C1 segment of cervical spinal cord (tissue), 14 donors: ENCODE measurements around the gene THADA.

Experiments used
- DNase-seq, 14 donors: peaks; one replicate each; lab custom pipeline; 2025; lab: John Stamatoyannopoulos, UW

THADA gene

GRCh38 chr2:43325107-43325811, 270.6 kb downstream of the THADA start:
- no peak for DNase-seq

GRCh38 chr2:43324259-43325106, 271.4 kb downstream of the THADA start:
- no peak for DNase-seq

- no peak for DNase-seq
These were observed 272.0 kb downstream of the THADA start for GRCh38 chr2:43323857-43324256.

GRCh38 chr2:43321446-43321845, 274.4 kb downstream of the THADA start:
- peak in 1 of 14 donors; percentile 76 for DNase-seq

- no peak for DNase-seq
These were observed 276.3 kb downstream of the THADA start for GRCh38 chr2:43319541-43319940.

GRCh38 chr2:43318791-43319190, 277.0 kb downstream of the THADA start:
- no peak for DNase-seq

- no peak for DNase-seq
These were observed 278.2 kb downstream of the THADA start for GRCh38 chr2:43317680-43318079.

GRCh38 chr2:43317194-43317593, 278.6 kb downstream of the THADA start:
- DNase-seq = no peak

- DNase-seq = no peak
These were observed 280.4 kb downstream of the THADA start for GRCh38 chr2:43315482-43315881.

- no peak for DNase-seq
These were observed 281.4 kb downstream of the THADA start for GRCh38 chr2:43314299-43314927.

- no peak for DNase-seq
These were observed 282.2 kb downstream of the THADA start for GRCh38 chr2:43313642-43314017.

- DNase-seq = peak in 1 of 14 donors; percentile 12
These were observed 282.8 kb downstream of the THADA start for GRCh38 chr2:43312755-43313641.

GRCh38 chr2:43311276-43311675, 284.6 kb downstream of the THADA start:
- no peak for DNase-seq

GRCh38 chr2:43309935-43310334, 285.9 kb downstream of the THADA start:
- no peak for DNase-seq

GRCh38 chr2:43307973-43308372, 287.9 kb downstream of the THADA start:
- no peak for DNase-seq

GRCh38 chr2:43307046-43307445, 288.8 kb downstream of the THADA start:
- DNase-seq = no peak

GRCh38 chr2:43306197-43306596, 289.6 kb downstream of the THADA start:
- DNase-seq = no peak

GRCh38 chr2:43305517-43305916, 290.3 kb downstream of the THADA start:
- DNase-seq = peak in 2 of 14 donors; percentile 4 to 6

- DNase-seq = no peak
These were observed 290.8 kb downstream of the THADA start for GRCh38 chr2:43305012-43305411.

GRCh38 chr2:43303889-43304288, 291.9 kb downstream of the THADA start:
- no peak for DNase-seq

GRCh38 chr2:43302961-43303494, 292.8 kb downstream of the THADA start:
- DNase-seq = no peak
